Measurements from ENCODE around the gene SSRP1.

Gene SSRP1

DNA sequence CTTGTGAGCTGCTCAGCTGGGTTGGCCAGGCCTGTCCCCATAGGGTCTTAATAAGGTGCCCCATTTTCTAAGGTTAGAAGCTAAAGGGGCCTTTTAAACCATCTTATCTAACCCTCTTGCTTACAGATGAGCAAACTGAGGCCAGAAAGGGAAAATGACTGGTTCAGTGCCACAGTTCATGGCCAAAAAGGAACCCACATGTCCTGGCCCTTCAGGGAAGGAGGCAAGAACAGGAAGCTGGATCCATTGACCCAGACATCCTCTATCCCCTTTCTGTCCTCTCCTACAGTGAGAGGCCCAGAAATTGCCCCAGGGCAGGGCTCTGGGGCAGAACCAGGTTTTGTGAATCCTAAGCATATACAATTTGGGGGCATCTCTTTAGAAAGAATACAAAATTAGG is 35.2 kb upstream of the SSRP1 start:
- H4K20me1 ChIP-seq (ENCODE audit: insufficient read depth, low read length) = no peaks in the 10 kb centered on the region
- DNase-seq = no peak
- H3K27me3 ChIP-seq (replicated peaks; ENCODE audit: insufficient read depth, low read length) = no peaks in the 10 kb centered on the region
- H3K79me2 ChIP-seq (ENCODE audit: low read length) = no peaks in the 10 kb centered on the region
- no peak overlapping the region for H3K9ac ChIP-seq (ENCODE audit: low read length)
- no peak overlapping the region for H3K4me3 ChIP-seq (ENCODE audit: low read length)
- H3K9me2 ChIP-seq (replicated peaks; ENCODE audit: insufficient read depth, low read length) = no peaks in the 10 kb centered on the region
- H3K27ac ChIP-seq (ENCODE audit: low read length) = no peak overlapping the region
- H3K4me1 ChIP-seq (ENCODE audit: low read length) = no peaks in the 10 kb centered on the region
- no peak overlapping the region for H3K4me2 ChIP-seq (ENCODE audit: low read depth, low read length)
- TF ChIP-seq EZH2 (optimal IDR thresholded peaks at IDR 0.05; ENCODE audit: low read depth, low read length) = no peak
- no peak for TF ChIP-seq EZH2phosphoT487 (IDR thresholded peaks at IDR 0.05; ENCODE audit: low read length)
- TF ChIP-seq, protein P1, sequence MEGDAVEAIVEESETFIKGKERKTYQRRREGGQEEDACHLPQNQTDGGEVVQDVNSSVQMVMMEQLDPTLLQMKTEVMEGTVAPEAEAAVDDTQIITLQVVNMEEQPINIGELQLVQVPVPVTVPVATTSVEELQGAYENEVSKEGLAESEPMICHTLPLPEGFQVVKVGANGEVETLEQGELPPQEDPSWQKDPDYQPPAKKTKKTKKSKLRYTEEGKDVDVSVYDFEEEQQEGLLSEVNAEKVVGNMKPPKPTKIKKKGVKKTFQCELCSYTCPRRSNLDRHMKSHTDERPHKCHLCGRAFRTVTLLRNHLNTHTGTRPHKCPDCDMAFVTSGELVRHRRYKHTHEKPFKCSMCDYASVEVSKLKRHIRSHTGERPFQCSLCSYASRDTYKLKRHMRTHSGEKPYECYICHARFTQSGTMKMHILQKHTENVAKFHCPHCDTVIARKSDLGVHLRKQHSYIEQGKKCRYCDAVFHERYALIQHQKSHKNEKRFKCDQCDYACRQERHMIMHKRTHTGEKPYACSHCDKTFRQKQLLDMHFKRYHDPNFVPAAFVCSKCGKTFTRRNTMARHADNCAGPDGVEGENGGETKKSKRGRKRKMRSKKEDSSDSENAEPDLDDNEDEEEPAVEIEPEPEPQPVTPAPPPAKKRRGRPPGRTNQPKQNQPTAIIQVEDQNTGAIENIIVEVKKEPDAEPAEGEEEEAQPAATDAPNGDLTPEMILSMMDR (IDR thresholded peaks at IDR 0.05; ENCODE audit: low read length) = no peak
- H2AFZ ChIP-seq (ENCODE audit: low read length) = no peak overlapping the region
- no peaks in the 10 kb centered on the region for H3K36me3 ChIP-seq (replicated peaks; ENCODE audit: insufficient read depth, low read length)
- no peaks in the 10 kb centered on the region for H3K9me3 ChIP-seq (replicated peaks; ENCODE audit: insufficient read depth, low read length)
- H3F3A ChIP-seq (ENCODE audit: insufficient read depth, low read length) = no peaks in the 10 kb centered on the region

DNA sequence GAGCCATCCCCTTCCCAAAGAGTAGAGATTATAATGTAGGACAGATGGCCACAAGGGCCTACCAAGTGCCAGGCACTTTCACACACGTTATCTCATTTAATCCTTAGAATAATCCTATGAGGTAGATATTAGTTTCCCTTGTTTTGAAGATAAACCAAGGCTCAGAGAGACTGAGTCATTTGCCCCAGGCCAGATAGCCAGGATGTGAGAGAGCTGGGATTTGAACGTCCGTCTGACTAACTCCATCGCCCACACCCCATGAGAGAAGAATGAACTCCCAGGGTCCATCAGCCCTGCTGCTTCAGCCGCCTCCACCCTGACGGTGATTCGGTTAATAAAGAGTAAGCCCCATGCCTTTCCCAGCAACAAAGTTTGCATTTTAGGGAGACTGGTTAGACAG is 34.6 kb upstream of the SSRP1 start:
- no peaks in the 10 kb centered on the region for H3K36me3 ChIP-seq (replicated peaks; ENCODE audit: insufficient read depth, low read length)
- no peaks in the 10 kb centered on the region for H3K4me1 ChIP-seq (ENCODE audit: low read length)
- no peak for DNase-seq
- no peaks in the 10 kb centered on the region for H3K9me2 ChIP-seq (replicated peaks; ENCODE audit: insufficient read depth, low read length)
- H3K4me2 ChIP-seq (ENCODE audit: low read depth, low read length) = no peak overlapping the region
- H4K20me1 ChIP-seq (ENCODE audit: insufficient read depth, low read length) = no peaks in the 10 kb centered on the region
- no peaks in the 10 kb centered on the region for H3K9me3 ChIP-seq (replicated peaks; ENCODE audit: insufficient read depth, low read length)
- no peak overlapping the region for H3K4me3 ChIP-seq (ENCODE audit: low read length)
- H3F3A ChIP-seq (ENCODE audit: insufficient read depth, low read length) = no peaks in the 10 kb centered on the region
- no peak overlapping the region for H2AFZ ChIP-seq (ENCODE audit: low read length)
- no peak overlapping the region for H3K27ac ChIP-seq (ENCODE audit: low read length)
- H3K9ac ChIP-seq (ENCODE audit: low read length) = no peak overlapping the region
- H3K27me3 ChIP-seq (replicated peaks; ENCODE audit: insufficient read depth, low read length) = no peaks in the 10 kb centered on the region
- TF ChIP-seq, protein P1 (IDR thresholded peaks at IDR 0.05; ENCODE audit: low read length) = no peak
- TF ChIP-seq EZH2 (optimal IDR thresholded peaks at IDR 0.05; ENCODE audit: low read depth, low read length) = no peak
- TF ChIP-seq EZH2phosphoT487 (IDR thresholded peaks at IDR 0.05; ENCODE audit: low read length) = no peak
- H3K79me2 ChIP-seq (ENCODE audit: low read length) = no peaks in the 10 kb centered on the region

DNA sequence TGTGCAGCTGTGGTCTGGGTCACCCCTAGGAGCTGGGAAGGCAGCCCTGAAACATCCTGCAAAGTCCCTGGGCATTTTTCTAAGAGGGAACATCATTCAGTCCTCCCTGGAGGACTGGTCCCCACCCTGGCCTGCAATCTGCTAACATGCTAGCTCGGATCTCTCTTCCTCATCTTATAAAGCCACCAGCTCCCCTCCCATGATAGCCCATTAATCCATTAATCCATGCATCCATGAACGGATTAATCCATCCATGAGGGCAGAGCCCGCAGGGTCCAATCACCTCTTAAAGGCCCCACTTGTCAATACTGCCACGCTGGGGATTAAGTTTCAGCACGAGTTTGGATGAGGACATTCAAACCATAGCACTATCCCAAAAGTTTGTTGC is 33.1 kb upstream of the SSRP1 start:
- no peak overlapping the region for H3K4me2 ChIP-seq (ENCODE audit: low read depth, low read length)
- H4K20me1 ChIP-seq (ENCODE audit: insufficient read depth, low read length) = no peaks in the 10 kb centered on the region
- no peaks in the 10 kb centered on the region for H3K36me3 ChIP-seq (replicated peaks; ENCODE audit: insufficient read depth, low read length)
- H2AFZ ChIP-seq (ENCODE audit: low read length) = no peak overlapping the region
- no peak for TF ChIP-seq EZH2phosphoT487 (IDR thresholded peaks at IDR 0.05; ENCODE audit: low read length)
- TF ChIP-seq EZH2 (optimal IDR thresholded peaks at IDR 0.05; ENCODE audit: low read depth, low read length) = no peak
- TF ChIP-seq, protein P1 (IDR thresholded peaks at IDR 0.05; ENCODE audit: low read length) = no peak
- DNase-seq = no peak
- H3K9me2 ChIP-seq (replicated peaks; ENCODE audit: insufficient read depth, low read length) = no peaks in the 10 kb centered on the region
- no peaks in the 10 kb centered on the region for H3K27me3 ChIP-seq (replicated peaks; ENCODE audit: insufficient read depth, low read length)
- no peak overlapping the region for H3K9ac ChIP-seq (ENCODE audit: low read length)
- no peaks in the 10 kb centered on the region for H3F3A ChIP-seq (ENCODE audit: insufficient read depth, low read length)
- H3K79me2 ChIP-seq (ENCODE audit: low read length) = no peaks in the 10 kb centered on the region
- no peak overlapping the region for H3K27ac ChIP-seq (ENCODE audit: low read length)
- H3K4me1 ChIP-seq (ENCODE audit: low read length) = no peaks in the 10 kb centered on the region
- no peak overlapping the region for H3K4me3 ChIP-seq (ENCODE audit: low read length)
- no peaks in the 10 kb centered on the region for H3K9me3 ChIP-seq (replicated peaks; ENCODE audit: insufficient read depth, low read length)

All from MM.1S (cell line).